NT2/D1 (cell line): Measurements from ENCODE around the gene COL5A2.

ENCODE experiments used
- DNase-seq: peaks from one replicate; pipeline ENCODE4 v3.0.0-alpha.2; 2011; ENCODE audit warnings: low read depth, low spot score
- H3K27me3 ChIP-seq: 2 replicates; pipeline ENCODE4 v1.6.0; 2011; ENCODE audit warnings: mild to moderate bottlenecking; ENCODE audit not compliant: insufficient read length, insufficient read depth
- H3K36me3 ChIP-seq: 2 replicates; pipeline ENCODE4 v1.6.1; 2011; ENCODE audit warnings: mild to moderate bottlenecking, low read length, mixed read lengths; ENCODE audit not compliant: insufficient read depth, insufficient read length
- H3K4me1 ChIP-seq: 2 replicates; pipeline ENCODE4 v1.5.1; 2011; ENCODE audit not compliant: insufficient read depth, insufficient read length
- H3K4me3 ChIP-seq: 2 replicates; pipeline ENCODE4 v1.5.1; 2011; ENCODE audit warnings: low read depth; ENCODE audit not compliant: insufficient read length
- H3K9ac ChIP-seq: 2 replicates; pipeline ENCODE4 v1.6.0; 2011; ENCODE audit warnings: low read depth; ENCODE audit not compliant: insufficient read length
- H3K9me3 ChIP-seq: 2 replicates; pipeline ENCODE4 v1.5.1; 2011; ENCODE audit warnings: mild to moderate bottlenecking, low read length; ENCODE audit not compliant: insufficient read depth
- SUZ12 ChIP-seq: IDR thresholded peaks from 2 replicates; pipeline ENCODE4 v1.6.1; 2011; ENCODE audit not compliant: insufficient read length, insufficient read depth; ENCODE audit errors: extremely low read depth
- YY1 ChIP-seq: IDR thresholded peaks from 2 replicates; pipeline ENCODE4 v1.6.1; 2011; ENCODE audit not compliant: insufficient read length, insufficient read depth
- ZNF274 ChIP-seq: IDR thresholded peaks from 2 replicates; pipeline ENCODE4 v1.6.1; 2011; ENCODE audit warnings: mild to moderate bottlenecking, low read depth, low read length

COL5A2 gene

GRCh38 chr2:189129971-189130370 lies 49.6 kb downstream of the COL5A2 start:
- TF ChIP-seq ZNF274 (no peak), YY1 (no peak), SUZ12 (no peak)
- H3K36me3 ChIP-seq, result no peaks in the 10 kb centered on the region
- no peak for DNase-seq
- H3K27me3 ChIP-seq, result no peaks in the 10 kb centered on the region
- no peaks in the 10 kb centered on the region for H3K4me1 ChIP-seq
- no peak overlapping the region for H3K4me3 ChIP-seq
- no peak overlapping the region for H3K9ac ChIP-seq
- H3K9me3 ChIP-seq, result no peaks in the 10 kb centered on the region

GRCh38 chr2:189128970-189129369 lies 50.6 kb downstream of the COL5A2 start:
- Histone ChIP-seq H3K4me1 (no peaks in the 10 kb centered on the region), H3K9me3 (no peaks in the 10 kb centered on the region), H3K27me3 (no peaks in the 10 kb centered on the region), H3K9ac (no peak overlapping the region), H3K4me3 (no peak overlapping the region), H3K36me3 (no peaks in the 10 kb centered on the region)
- TF ChIP-seq SUZ12 (no peak), ZNF274 (no peak), YY1 (no peak)
- DNase-seq, result no peak

GRCh38 chr2:189127756-189128155 lies 51.8 kb downstream of the COL5A2 start:
- TF ChIP-seq SUZ12 (no peak), YY1 (no peak), ZNF274 (no peak)
- Histone ChIP-seq H3K9ac (no peak overlapping the region), H3K4me1 (no peaks in the 10 kb centered on the region)

GRCh38 chr2:189125195-189125594 lies 54.4 kb downstream of the COL5A2 start:
- no peaks in the 10 kb centered on the region for H3K36me3 ChIP-seq
- no peaks in the 10 kb centered on the region for H3K4me1 ChIP-seq
- no peak for TF ChIP-seq YY1
- TF ChIP-seq SUZ12, result no peak
- no peaks in the 10 kb centered on the region for H3K27me3 ChIP-seq
- H3K9ac ChIP-seq, result no peak overlapping the region
- H3K9me3 ChIP-seq, result no peaks in the 10 kb centered on the region
- DNase-seq, result no peak
- H3K4me3 ChIP-seq, result no peak overlapping the region

More at GRCh38 chr2:189127756-189128155, 51.8 kb downstream of the COL5A2 start:
- Histone ChIP-seq H3K36me3 (no peaks in the 10 kb centered on the region), H3K4me3 (no peak overlapping the region), H3K9me3 (no peaks in the 10 kb centered on the region), H3K27me3 (no peaks in the 10 kb centered on the region)
- no peak for DNase-seq

- Histone ChIP-seq H3K9ac (no peak overlapping the region), H3K9me3 (no peaks in the 10 kb centered on the region), H3K36me3 (no peaks in the 10 kb centered on the region), H3K27me3 (no peaks in the 10 kb centered on the region), H3K4me3 (no peak overlapping the region), H3K4me1 (no peaks in the 10 kb centered on the region)
- DNase-seq, result no peak
- TF ChIP-seq SUZ12 (no peak), YY1 (no peak)
These were observed 55.4 kb downstream of the COL5A2 start for GRCh38 chr2:189124175-189124574.

- TF ChIP-seq ZNF274 (no peak), SUZ12 (no peak), YY1 (no peak)
- no peak for DNase-seq
- Histone ChIP-seq H3K4me1 (no peaks in the 10 kb centered on the region), H3K27me3 (no peaks in the 10 kb centered on the region), H3K4me3 (no peak overlapping the region), H3K9ac (no peak overlapping the region), H3K9me3 (no peaks in the 10 kb centered on the region), H3K36me3 (no peaks in the 10 kb centered on the region)
These were observed 61.2 kb downstream of the COL5A2 start for GRCh38 chr2:189118386-189118785.

GRCh38 chr2:189116979-189117378 lies 62.6 kb downstream of the COL5A2 start:
- DNase-seq, result no peak
- Histone ChIP-seq H3K27me3 (no peaks in the 10 kb centered on the region), H3K9me3 (no peaks in the 10 kb centered on the region), H3K4me1 (no peaks in the 10 kb centered on the region), H3K4me3 (no peak overlapping the region), H3K36me3 (no peaks in the 10 kb centered on the region), H3K9ac (no peak overlapping the region)
- TF ChIP-seq SUZ12 (no peak), ZNF274 (no peak), YY1 (no peak)

- no peaks in the 10 kb centered on the region for H3K36me3 ChIP-seq
- H3K4me3 ChIP-seq, result no peak overlapping the region
- TF ChIP-seq YY1 (no peak), SUZ12 (no peak), ZNF274 (no peak)
- H3K27me3 ChIP-seq, result no peaks in the 10 kb centered on the region
- DNase-seq, result no peak
- H3K9me3 ChIP-seq, result no peaks in the 10 kb centered on the region
- H3K4me1 ChIP-seq, result no peaks in the 10 kb centered on the region
- H3K9ac ChIP-seq, result no peak overlapping the region
These were observed 63.5 kb downstream of the COL5A2 start for GRCh38 chr2:189116087-189116486.
